CD14-positive monocyte (primary cell): Measurements from ENCODE around the gene FOXJ3. TPM values are rescaled to one million over a fixed set of nuclear protein-coding genes. Genes with fewer than 3 reads are reported as not detected.

Experiments
- DNase-seq, 3 donors: peaks; one replicate each; pipeline ENCODE4 v3.0.0-alpha.2; 2011 to 2022
- H2AFZ ChIP-seq: 2 replicates; pipeline ENCODE4 v1.6.0; 2012; ENCODE audit warnings: mild to moderate bottlenecking, low read depth, low read length, inconsistent platforms; ENCODE audit not compliant: insufficient read depth, poor library complexity, severe bottlenecking
- H3K27ac ChIP-seq, 2 donors: 1 replicate in 1 of 2; 2 replicates in 1 of 2; pipeline ENCODE4 v1.5.1; 2012 to 2013; ENCODE audit warnings: low read length in 2 of 2, control low read depth in 1 of 2, inconsistent platforms in 1 of 2, low read depth in 1 of 2, mild to moderate bottlenecking in 1 of 2
- H3K27me3 ChIP-seq, 2 donors: one replicate each; pipeline versions ENCODE4 v1.6.0 to v1.6.1; 2011 to 2013; ENCODE audit warnings: low read length in 2 of 2; ENCODE audit not compliant: control insufficient read depth in 2 of 2, insufficient read depth in 2 of 2
- H3K36me3 ChIP-seq, 2 donors: replicated peaks in 1 of 2; 1 replicate in 1 of 2; 2 replicates in 1 of 2; pipeline versions ENCODE4 v1.5.1 to v1.6.1; 2012 to 2013; ENCODE audit warnings: low read length in 2 of 2, control low read depth in 1 of 2, inconsistent platforms in 1 of 2, mild to moderate bottlenecking in 1 of 2; ENCODE audit not compliant: insufficient read depth in 2 of 2, control insufficient read depth in 1 of 2
- H3K4me1 ChIP-seq, 2 donors: 1 replicate in 1 of 2; 2 replicates in 1 of 2; pipeline versions ENCODE4 v1.5.1 to v1.6.1; 2012 to 2013; ENCODE audit warnings: low read length in 2 of 2, control low read depth in 1 of 2, inconsistent platforms in 1 of 2, mild to moderate bottlenecking in 1 of 2, moderate library complexity in 1 of 2; ENCODE audit not compliant: insufficient read depth in 2 of 2, control insufficient read depth in 1 of 2
- H3K4me2 ChIP-seq: replicated peaks from 2 replicates; pipeline ENCODE3; 2012; ENCODE audit warnings: low read length, moderate library complexity, mild to moderate bottlenecking; ENCODE audit not compliant: poor library complexity, severe bottlenecking; ENCODE audit errors: extremely low read depth
- H3K4me3 ChIP-seq, 3 experiments: fragments of 200-600 bp in 1 of 3; sonication (generic) in 1 of 3; replicated peaks in 1 of 3; 1 replicate in 2 of 3; 2 replicates in 1 of 3; pipeline ENCODE4 v1.5.1; 2011 to 2013; ENCODE audit warnings: low read length in 3 of 3, mild to moderate bottlenecking in 3 of 3, control low read depth in 2 of 3, low read depth in 2 of 3, inconsistent platforms in 1 of 3, moderate library complexity in 1 of 3
- H3K79me2 ChIP-seq: 2 replicates; pipeline ENCODE4 v1.6.0; 2012; ENCODE audit warnings: mild to moderate bottlenecking, control low read depth, inconsistent platforms, low read length, moderate library complexity; ENCODE audit not compliant: insufficient read depth
- H3K9ac ChIP-seq: 2 replicates; pipeline ENCODE4 v1.6.0; 2017; ENCODE audit warnings: low read length, mild to moderate bottlenecking; ENCODE audit not compliant: insufficient read depth, poor library complexity, severe bottlenecking
- H3K9me3 ChIP-seq, 2 donors: replicated peaks in 1 of 2; 1 replicate in 1 of 2; 2 replicates in 1 of 2; pipeline versions ENCODE4 v1.5.1 to v1.6.1; 2012 to 2013; ENCODE audit warnings: low read length in 2 of 2, control low read depth in 1 of 2; ENCODE audit not compliant: control insufficient read depth in 1 of 2, insufficient read depth in 1 of 2
- H4K20me1 ChIP-seq: 2 replicates; pipeline ENCODE4 v1.6.0; 2012; ENCODE audit warnings: mild to moderate bottlenecking, low read length, control low read depth, moderate library complexity; ENCODE audit not compliant: insufficient read depth
- H3K27ac Mint-ChIP-seq, 7 donors: one replicate each; pipeline ENCODE4 v1.8.0; 2020; ENCODE audit warnings: mild to moderate bottlenecking in 7 of 7, mixed read lengths in 7 of 7, moderate library complexity in 6 of 7, inconsistent platforms in 2 of 7
- H3K27me3 Mint-ChIP-seq, 3 donors: one replicate each; pipeline ENCODE4 v1.8.0; 2021 to 2022; ENCODE audit warnings: low read depth in 3 of 3, mild to moderate bottlenecking in 3 of 3, mixed read lengths in 3 of 3, moderate library complexity in 3 of 3, inconsistent platforms in 1 of 3
- H3K36me3 Mint-ChIP-seq, 2 donors: one replicate each; pipeline ENCODE4 v1.8.0; 2020; ENCODE audit warnings: mixed read lengths in 2 of 2, inconsistent platforms in 1 of 2, mild to moderate bottlenecking in 1 of 2
- H3K4me1 Mint-ChIP-seq: one replicate; pipeline ENCODE4 v1.8.0; 2020; ENCODE audit warnings: mild to moderate bottlenecking, mixed read lengths
- H3K4me3 Mint-ChIP-seq, 2 donors: one replicate each; pipeline ENCODE4 v1.8.0; 2020; ENCODE audit warnings: mild to moderate bottlenecking in 2 of 2, mixed read lengths in 2 of 2, moderate library complexity in 1 of 2
- H3K9me3 Mint-ChIP-seq, 7 donors: one replicate each; pipeline ENCODE4 v1.8.0; 2020 to 2022; ENCODE audit warnings: mixed read lengths in 7 of 7, mild to moderate bottlenecking in 6 of 7, moderate library complexity in 6 of 7, inconsistent platforms in 2 of 7
- CTCF ChIP-seq: fragments of 200-600 bp; IDR thresholded peaks from one replicate; pipeline ENCODE4 v1.8.0; 2022; ENCODE audit warnings: antibody characterized with exemption, mild to moderate bottlenecking
- WGBS: methylation state at CpG from one replicate; pipeline ENCODE4 v1.1.5; 2013; ENCODE audit warnings: missing lambda C conversion rate; ENCODE audit not compliant: insufficient coverage; 5-methylcytosine and 5-hydroxymethylcytosine counted together
- intact Hi-C, 2 donors: fragments of 100-400 bp; cut with micrococcal nuclease; formaldehyde crosslinking; loops; one replicate each; pipeline versions ENCODE4 v1.15.0 to v1.15.1; 2023
- polyA plus RNA-seq, 3 donors: library from polyadenylated mRNA; depleted of rRNA in 1 of 3; unstranded in 2 of 3; stranded (reverse) in 1 of 3; fragments of 300-500 nt in 2 of 3; fragments of >200 nt in 1 of 3; fragmentation: Illumina TruSeq in 2 of 3; gene quantifications; 1 replicate in 2 of 3; 2 replicates in 1 of 3; pipeline ENCODE4 v1.2.3, GENCODE V29; 2012 to 2021

FOXJ3 gene
- polyA plus RNA-seq, 3 donors = 10.2 to 18.5 (median 18.4) TPM

GRCh38 chr1:42313970-42314369 lies 21.1 kb downstream of the FOXJ3 start:
- WGBS = 100% methylated on average over 1 of the region's 3 CpGs
- Mint-ChIP-seq H3K27ac (peak overlapping the region in 2 of 7 donors; percentile 2 to 18), H3K4me1 (peaks cover 71% of the 10 kb centered on the region), H3K27me3 (no peaks in the 10 kb centered on the region), H3K9me3 (no peaks in the 10 kb centered on the region), H3K36me3 (peaks cover 11 to 15% of the 10 kb centered on the region in 2 donors), H3K4me3 (no peak overlapping the region)
- H2AFZ ChIP-seq = no peak overlapping the region
- no peak overlapping the region for H3K4me3 ChIP-seq
- peaks cover 18 to 45% of the 10 kb centered on the region in 2 donors for H3K4me1 ChIP-seq
- H3K4me2 ChIP-seq = no peak overlapping the region
- peaks cover 0 to 8% of the 10 kb centered on the region in 2 donors for H3K36me3 ChIP-seq
- H3K27me3 ChIP-seq = no peaks in the 10 kb centered on the region
- H3K9me3 ChIP-seq = no peaks in the 10 kb centered on the region
- peak overlapping the region in 1 of 2 donors; percentile 42 for H3K27ac ChIP-seq
- TF ChIP-seq CTCF = no peak
- H3K9ac ChIP-seq = no peak overlapping the region
- peaks cover 91% of the 10 kb centered on the region for H3K79me2 ChIP-seq
- no peak for DNase-seq
- intact Hi-C loops = no loop called here
- H4K20me1 ChIP-seq = peaks cover 87% of the 10 kb centered on the region

- H2AFZ ChIP-seq = no peak overlapping the region
- peaks cover 16 to 42% of the 10 kb centered on the region in 2 donors for H3K4me1 ChIP-seq
- H3K36me3 Mint-ChIP-seq = peaks cover 19 to 24% of the 10 kb centered on the region in 2 donors
- H4K20me1 ChIP-seq = peaks cover 81% of the 10 kb centered on the region
- intact Hi-C loops = no loop called here
- H3K27ac Mint-ChIP-seq = peak overlapping the region in 2 of 7 donors; percentile 36 to 45
- no peak overlapping the region for H3K4me3 Mint-ChIP-seq
- DNase-seq = no peak
- TF ChIP-seq CTCF = no peak
- no peaks in the 10 kb centered on the region for H3K27me3 Mint-ChIP-seq
- no peaks in the 10 kb centered on the region for H3K9me3 Mint-ChIP-seq
- no peaks in the 10 kb centered on the region for H3K9me3 ChIP-seq
- WGBS = no CpG with 5 or more reads among the region's 7 CpGs
- peak overlapping the region in 1 of 2 donors; percentile 28 for H3K27ac ChIP-seq
- peaks cover 67% of the 10 kb centered on the region for H3K4me1 Mint-ChIP-seq
- peaks cover 80% of the 10 kb centered on the region for H3K79me2 ChIP-seq
- no peak overlapping the region for H3K4me2 ChIP-seq
- no peaks in the 10 kb centered on the region for H3K27me3 ChIP-seq
- H3K4me3 ChIP-seq = no peak overlapping the region
- peaks cover 0 to 21% of the 10 kb centered on the region in 2 donors for H3K36me3 ChIP-seq
- H3K9ac ChIP-seq = no peak overlapping the region
Observed at GRCh38 chr1:42312576-42313212, 22.3 kb downstream of the FOXJ3 start.
